Muscle of leg (tissue), 11 donors: ENCODE results near the gene GPR17. TPM values are rescaled to one million over a fixed set of nuclear protein-coding genes. Genes with fewer than 3 reads are reported as not detected.
A peak's percentile ranks its signal among the peaks of the same experiment; 100 is the strongest.

ENCODE experiments used
- DNase-seq: peaks from one replicate; pipeline ENCODE4 v3.0.0; 2013
- H3K27ac ChIP-seq: one replicate; pipeline ENCODE4 v1.5.1; 2013; ENCODE audit warnings: mild to moderate bottlenecking, low read length, control low read depth
- H3K27me3 ChIP-seq: one replicate; pipeline ENCODE4 v1.6.1; 2013; ENCODE audit warnings: low read length; ENCODE audit not compliant: control insufficient read depth, insufficient read depth
- H3K36me3 ChIP-seq: one replicate; pipeline ENCODE4 v1.6.1; 2013; ENCODE audit warnings: low read length; ENCODE audit not compliant: control insufficient read depth, insufficient read depth
- H3K4me1 ChIP-seq: one replicate; pipeline ENCODE4 v1.6.1; 2013; ENCODE audit warnings: low read length; ENCODE audit not compliant: control insufficient read depth, insufficient read depth
- H3K4me3 ChIP-seq: one replicate; pipeline ENCODE4 v1.5.1; 2013; ENCODE audit warnings: low read length, control low read depth
- H3K9me3 ChIP-seq: replicated peaks from 2 replicates; pipeline ENCODE4 v1.6.1; 2013; ENCODE audit warnings: low read depth, low read length; ENCODE audit not compliant: control insufficient read depth
- WGBS: methylation state at CpG from one replicate; pipeline ENCODE4 v1.1.5; 2013; ENCODE audit warnings: missing lambda C conversion rate; ENCODE audit not compliant: insufficient coverage; 5-methylcytosine and 5-hydroxymethylcytosine counted together
- polyA plus RNA-seq, 8 donors: library from polyadenylated mRNA; unstranded; fragments of 120-200 nt; gene quantifications; one replicate each; pipeline versions ENCODE4 v1.2.1 to v1.2.3, GENCODE V29; 2013; ENCODE audit warnings: inconsistent platforms in 1 of 8, low replicate concordance in 1 of 8; ENCODE audit not compliant: insufficient read length in 8 of 8, insufficient read depth in 1 of 8
- total RNA-seq: library from RNA; stranded (reverse); fragments of 120-200 nt; gene quantifications from one replicate; pipeline ENCODE4 v1.2.4, GENCODE V29; 2013

The GPR17 gene
- total and polyA plus RNA-seq, 9 donors, result 0.53 to 11.2 (median 3.9) TPM

GRCh38 chr2:127663566-127664064, 17.7 kb downstream of the GPR17 start:
- Histone ChIP-seq H3K27ac (peak overlapping the region; percentile 42), H3K36me3 (peaks cover 2% of the 10 kb centered on the region), H3K9me3 (no peaks in the 10 kb centered on the region), H3K4me3 (no peak overlapping the region), H3K27me3 (peaks cover 33% of the 10 kb centered on the region), H3K4me1 (peaks cover 42% of the 10 kb centered on the region)
- WGBS, result 67% methylated on average over 3 of the region's 6 CpGs
- DNase-seq, result no peak

- no peaks in the 10 kb centered on the region for H3K9me3 ChIP-seq
- H3K36me3 ChIP-seq, result peaks cover 2% of the 10 kb centered on the region
- H3K27ac ChIP-seq, result peak overlapping the region; percentile 42
- H3K27me3 ChIP-seq, result peaks cover 35% of the 10 kb centered on the region
- no peak overlapping the region for H3K4me3 ChIP-seq
- no peak for DNase-seq
- peaks cover 37% of the 10 kb centered on the region for H3K4me1 ChIP-seq
- WGBS, result 12% methylated on average over 67 of the region's 69 CpGs
These were observed 18.3 kb downstream of the GPR17 start for GRCh38 chr2:127664065-127664894.

GRCh38 chr2:127664895-127665225, 18.9 kb downstream of the GPR17 start:
- DNase-seq, result no peak
- no peak overlapping the region for H3K4me3 ChIP-seq
- H3K27ac ChIP-seq, result peak overlapping the region; percentile 20
- WGBS, result 84% methylated on average over 5 of the region's 6 CpGs
- H3K4me1 ChIP-seq, result peaks cover 32% of the 10 kb centered on the region
- H3K36me3 ChIP-seq, result peaks cover 2% of the 10 kb centered on the region
- H3K27me3 ChIP-seq, result peaks cover 35% of the 10 kb centered on the region
- H3K9me3 ChIP-seq, result no peaks in the 10 kb centered on the region

GRCh38 chr2:127665267-127665893, 19.4 kb downstream of the GPR17 start:
- H3K36me3 ChIP-seq, result peaks cover 2% of the 10 kb centered on the region
- H3K27ac ChIP-seq, result no peak overlapping the region
- H3K4me3 ChIP-seq, result no peak overlapping the region
- no peak for DNase-seq
- WGBS, result 91% methylated on average over 4 of the region's 8 CpGs
- H3K9me3 ChIP-seq, result no peaks in the 10 kb centered on the region
- peaks cover 35% of the 10 kb centered on the region for H3K27me3 ChIP-seq
- peaks cover 32% of the 10 kb centered on the region for H3K4me1 ChIP-seq

- Histone ChIP-seq H3K27me3 (peaks cover 26% of the 10 kb centered on the region), H3K36me3 (peaks cover 2% of the 10 kb centered on the region), H3K27ac (no peak overlapping the region), H3K4me3 (no peak overlapping the region), H3K9me3 (no peaks in the 10 kb centered on the region), H3K4me1 (peaks cover 20% of the 10 kb centered on the region)
- 86% methylated on average over 6 of the region's 7 CpGs for WGBS
- no peak for DNase-seq
These were observed 23.1 kb downstream of the GPR17 start for GRCh38 chr2:127669056-127669455.

GRCh38 chr2:127670055-127670956, 24.4 kb downstream of the GPR17 start:
- Histone ChIP-seq H3K4me1 (peaks cover 19% of the 10 kb centered on the region), H3K36me3 (peaks cover 2% of the 10 kb centered on the region), H3K4me3 (no peak overlapping the region), H3K9me3 (no peaks in the 10 kb centered on the region), H3K27me3 (peaks cover 20% of the 10 kb centered on the region), H3K27ac (no peak overlapping the region)
- WGBS, result 59% methylated on average over 2 of the region's 10 CpGs
- DNase-seq, result no peak

GRCh38 chr2:127670957-127671290, 25.0 kb downstream of the GPR17 start:
- H3K9me3 ChIP-seq, result no peaks in the 10 kb centered on the region
- peaks cover 25% of the 10 kb centered on the region for H3K4me1 ChIP-seq
- no peak overlapping the region for H3K4me3 ChIP-seq
- no peak overlapping the region for H3K27ac ChIP-seq
- WGBS, result 80% methylated on average over 1 of the region's 5 CpGs
- peaks cover 19% of the 10 kb centered on the region for H3K27me3 ChIP-seq
- H3K36me3 ChIP-seq, result peaks cover 2% of the 10 kb centered on the region
- DNase-seq, result no peak

- Histone ChIP-seq H3K27ac (no peak overlapping the region), H3K4me1 (peaks cover 32% of the 10 kb centered on the region), H3K4me3 (no peak overlapping the region), H3K36me3 (peaks cover 2% of the 10 kb centered on the region), H3K27me3 (peaks cover 21% of the 10 kb centered on the region), H3K9me3 (no peaks in the 10 kb centered on the region)
- no peak for DNase-seq
- WGBS, result 78% methylated on average over 12 of the region's 14 CpGs
These were observed 25.8 kb downstream of the GPR17 start for GRCh38 chr2:127671557-127672302.

- Histone ChIP-seq H3K4me1 (peaks cover 35% of the 10 kb centered on the region), H3K36me3 (peaks cover 2% of the 10 kb centered on the region), H3K4me3 (no peak overlapping the region), H3K27me3 (peaks cover 30% of the 10 kb centered on the region), H3K27ac (no peak overlapping the region), H3K9me3 (no peaks in the 10 kb centered on the region)
- 73% methylated on average over 17 of the region's 20 CpGs for WGBS
- DNase-seq, result no peak
These were observed 26.6 kb downstream of the GPR17 start for GRCh38 chr2:127672341-127673224.
